DMS79 treated with DMSO at 0.1 percent for 48 hours (cell line): Measurements from ENCODE around the gene LRRC4C.

Source experiments
- DNase-seq: peaks from one replicate; lab custom pipeline; 2025; lab: John Stamatoyannopoulos, UW

Gene LRRC4C

GRCh38 chr11:41323446-41323845 lies 136.0 kb downstream of the LRRC4C start:
- DNase-seq: no peak

DNA sequence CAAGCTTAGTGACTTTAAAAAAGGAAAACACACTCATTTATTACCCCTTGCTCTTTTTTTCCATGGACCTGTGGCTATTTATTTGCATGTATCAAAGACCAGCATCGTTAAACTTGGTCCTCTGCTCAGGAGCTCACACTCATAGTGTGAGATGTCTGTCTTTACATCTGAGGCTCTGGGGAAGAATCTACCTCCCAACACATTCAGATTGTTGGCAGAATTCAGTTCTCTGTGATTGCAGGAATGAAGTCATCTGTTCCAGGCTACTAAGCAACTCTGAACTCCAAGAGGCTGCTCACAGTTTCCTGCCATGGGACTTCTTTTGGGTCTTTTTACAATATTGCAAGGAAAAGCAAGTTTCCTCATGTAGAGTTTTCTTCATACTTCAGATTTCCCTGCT lies 138.8 kb downstream of the LRRC4C start:
- DNase-seq: no peak

DNA sequence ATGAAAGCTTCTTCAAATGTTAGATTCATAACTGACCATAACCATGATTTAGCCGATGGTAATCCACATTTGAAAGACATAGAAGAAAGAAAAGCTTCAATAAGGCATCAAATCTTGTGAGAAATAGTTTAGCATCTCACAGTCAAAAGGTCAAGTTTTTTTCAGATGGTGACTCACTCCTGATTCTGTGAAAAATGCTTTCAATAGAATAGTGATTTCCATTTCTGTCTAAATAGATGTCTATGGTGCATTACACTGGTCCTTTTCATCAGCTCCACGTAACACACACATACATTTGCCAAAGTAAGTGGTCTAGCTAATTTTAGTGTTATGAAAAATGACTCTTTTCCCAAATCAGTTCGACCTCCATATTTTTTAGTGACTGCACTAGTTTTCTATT lies 139.2 kb downstream of the LRRC4C start:
- no peak for DNase-seq

DNA sequence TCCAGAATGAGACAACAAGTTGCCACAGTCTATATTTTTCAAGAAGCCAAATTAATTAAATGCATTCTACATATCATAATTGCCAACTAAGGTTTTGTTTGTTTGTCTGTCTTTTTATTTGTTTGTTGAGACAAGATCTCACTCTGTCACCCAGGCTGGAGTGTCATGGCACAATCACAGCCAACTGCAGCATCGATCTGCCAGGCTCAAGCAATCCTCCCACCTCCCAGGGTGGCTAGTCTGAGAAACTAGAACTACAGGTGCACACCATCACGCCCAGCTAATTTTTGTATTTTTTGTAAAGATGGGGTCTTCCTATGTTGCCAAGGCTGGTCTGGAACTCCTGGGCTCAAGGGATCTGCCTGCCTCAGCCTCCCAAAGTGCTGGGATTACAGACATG lies 140.0 kb downstream of the LRRC4C start:
- no peak for DNase-seq

- no peak for DNase-seq
Measured at GRCh38 chr11:41316751-41317150, 142.7 kb downstream of the LRRC4C start.

GRCh38 chr11:41313226-41313625 lies 146.2 kb downstream of the LRRC4C start:
- DNase-seq: no peak

DNA sequence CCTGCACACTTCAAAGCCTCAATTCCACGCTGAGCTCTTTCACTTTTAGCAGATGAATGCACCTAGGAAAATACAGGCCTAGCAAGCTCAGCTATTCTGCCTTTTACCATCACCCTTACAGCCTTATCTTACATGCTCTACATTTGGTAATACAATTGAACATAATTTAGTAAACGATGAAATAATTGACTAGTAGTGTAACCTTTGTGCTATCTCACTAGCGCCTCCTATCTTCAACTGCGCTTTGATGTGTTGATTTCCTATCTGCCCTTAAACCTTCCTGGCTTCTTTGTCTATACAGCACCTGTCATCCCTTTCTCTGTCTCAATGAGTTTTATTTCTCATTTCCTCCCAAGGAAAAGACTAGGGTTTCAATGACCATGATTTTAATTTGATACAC lies 149.7 kb downstream of the LRRC4C start:
- no peak for DNase-seq

DNA sequence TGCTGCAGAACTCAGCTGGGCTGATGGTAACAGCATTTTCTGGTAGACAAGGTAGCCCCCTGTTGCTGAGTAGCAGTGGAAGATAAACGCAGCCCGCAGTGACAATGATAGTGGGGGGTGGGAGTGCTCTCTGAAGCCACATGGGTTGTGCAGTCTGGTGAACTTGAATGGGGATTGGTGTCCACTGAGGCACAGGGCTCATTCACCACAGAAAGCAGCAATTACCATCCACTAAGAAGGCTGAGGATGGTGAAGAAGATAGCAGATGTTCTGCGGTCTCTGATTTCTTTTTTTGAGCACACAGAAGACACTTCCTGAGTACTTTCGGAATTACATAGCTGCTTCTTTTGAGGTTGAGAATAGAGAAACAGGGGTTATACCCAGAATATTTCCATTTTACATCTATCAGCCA lies 150.3 kb downstream of the LRRC4C start:
- DNase-seq: no peak

DNA sequence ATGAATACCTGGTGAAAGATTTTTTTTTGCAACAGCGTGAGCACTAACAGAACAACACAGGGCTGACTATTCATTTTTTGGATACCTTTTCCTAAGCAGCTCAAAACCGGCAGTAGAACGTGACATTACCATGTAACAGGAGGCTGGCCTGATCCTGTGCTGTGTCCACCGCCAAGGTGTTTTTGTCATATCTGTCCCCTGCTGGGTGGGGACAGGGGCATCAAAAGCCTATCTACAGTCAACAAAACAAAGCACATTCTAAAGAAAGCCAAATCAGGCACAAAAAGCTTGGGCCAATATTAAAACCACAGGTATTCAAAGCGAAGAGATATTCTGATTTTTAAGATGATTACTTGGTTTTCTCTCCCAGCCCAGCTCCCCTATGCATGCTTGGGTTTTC lies 151.2 kb downstream of the LRRC4C start:
- DNase-seq: no peak

GRCh38 chr11:41307296-41308080 lies 152.0 kb downstream of the LRRC4C start:
- no peak for DNase-seq

GRCh38 chr11:41306431-41306830 lies 153.0 kb downstream of the LRRC4C start:
- no peak for DNase-seq

GRCh38 chr11:41301023-41301422 lies 158.4 kb downstream of the LRRC4C start:
- no peak for DNase-seq

DNA sequence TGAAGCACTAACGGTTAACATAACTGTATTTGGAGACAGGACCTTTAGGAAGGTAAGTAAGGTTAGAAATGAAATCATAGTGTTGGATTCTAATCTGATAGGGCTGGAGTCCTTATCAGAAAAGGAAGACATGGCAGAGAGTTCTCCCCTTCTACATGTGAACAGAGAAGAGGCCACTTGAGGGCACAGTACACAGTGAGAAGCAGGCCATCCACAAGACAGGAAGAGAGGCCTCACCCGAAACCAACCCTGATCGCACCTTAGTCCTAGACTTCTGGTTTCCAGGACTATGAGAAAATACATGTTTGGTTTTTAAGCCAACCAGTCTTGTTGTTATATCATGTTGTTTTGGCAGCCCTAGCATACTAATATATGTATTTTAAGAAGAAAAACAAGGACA lies 170.0 kb downstream of the LRRC4C start:
- no peak for DNase-seq

GRCh38 chr11:41286751-41287150 lies 172.7 kb downstream of the LRRC4C start:
- no peak for DNase-seq

GRCh38 chr11:41284354-41284753 lies 175.1 kb downstream of the LRRC4C start:
- DNase-seq: no peak

DNA sequence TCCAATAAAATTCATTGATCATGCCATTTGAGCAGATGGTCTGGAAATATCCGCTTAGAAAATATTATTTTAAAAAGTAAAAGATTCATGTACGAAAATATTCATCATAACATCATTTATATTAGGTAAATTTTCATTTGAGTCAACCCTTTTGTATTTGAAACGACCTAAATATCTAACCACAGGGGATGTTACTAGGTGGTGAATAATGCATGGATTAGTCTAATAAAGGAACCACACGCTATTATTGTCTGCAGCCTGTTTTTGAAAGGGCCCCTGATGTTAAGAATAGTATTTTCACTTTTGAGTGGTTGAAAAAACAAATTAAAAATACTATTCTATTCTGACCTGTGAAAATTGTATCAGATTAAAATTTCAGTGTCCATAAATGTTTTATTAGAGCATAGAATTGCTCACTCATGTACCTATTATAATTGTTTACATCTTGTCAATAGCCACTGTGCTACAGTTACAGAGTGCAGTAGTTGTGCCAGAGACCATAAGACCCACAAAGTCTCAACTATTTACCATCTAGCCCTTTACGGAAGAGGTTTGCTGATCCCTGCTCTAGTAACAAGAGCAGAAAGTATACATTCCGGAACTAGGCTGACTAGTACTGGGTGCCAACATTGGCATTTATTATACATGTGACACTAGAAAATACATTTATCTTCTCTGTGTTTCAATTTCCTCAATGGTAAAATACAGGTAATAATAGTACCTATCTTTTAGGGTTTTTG lies 176.1 kb downstream of the LRRC4C start:
- no peak for DNase-seq

- DNase-seq: no peak
Measured at GRCh38 chr11:41282395-41282794, 177.1 kb downstream of the LRRC4C start.

DNA sequence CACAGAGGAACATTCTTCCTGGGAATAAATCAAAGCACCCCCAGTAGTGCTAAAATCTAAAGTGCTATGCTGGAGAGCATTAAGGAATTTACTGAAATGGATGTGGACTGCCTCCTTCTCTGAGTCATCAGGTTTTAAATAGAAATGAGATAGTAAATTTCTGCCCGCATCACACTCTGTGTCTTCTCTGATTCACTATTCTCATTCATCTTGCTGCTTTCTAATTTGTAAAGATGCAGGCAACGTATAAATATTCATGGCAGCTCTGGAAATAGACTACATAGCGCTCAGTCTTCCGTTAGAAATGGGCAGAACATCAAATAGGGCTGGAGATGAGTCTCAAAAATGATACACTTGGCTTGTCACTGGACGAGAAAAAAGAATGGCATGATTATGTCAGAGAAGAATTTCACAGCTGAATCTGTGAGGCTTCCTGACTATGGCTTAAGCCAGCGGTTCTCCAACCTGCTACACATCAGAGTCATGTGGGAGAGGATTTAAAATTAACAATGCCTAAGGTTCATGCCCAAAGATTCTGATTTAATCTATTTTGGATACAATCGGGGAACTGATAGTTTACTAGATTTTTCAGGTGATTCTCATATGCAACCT lies 178.2 kb downstream of the LRRC4C start:
- no peak for DNase-seq

DNA sequence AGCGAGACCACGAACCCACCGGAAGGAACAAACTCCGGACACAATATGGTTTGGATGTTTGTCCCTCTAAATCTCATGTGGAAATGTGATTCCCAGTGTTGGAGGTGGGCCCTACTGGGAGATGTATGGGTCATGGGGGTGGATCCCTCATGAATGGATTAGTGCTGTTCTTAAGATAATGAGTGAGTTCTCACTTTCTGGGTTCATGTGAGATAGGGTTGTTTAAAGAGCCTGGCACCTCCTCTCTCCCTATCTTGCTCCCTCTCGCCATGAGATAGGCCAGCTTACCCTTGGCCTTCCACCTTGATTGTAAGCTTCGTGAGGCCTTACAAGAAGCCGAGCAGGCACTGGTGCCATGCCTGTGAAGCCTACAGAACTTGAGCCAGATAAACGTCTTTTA lies 184.6 kb downstream of the LRRC4C start:
- DNase-seq: no peak

GRCh38 chr11:41273908-41274307 lies 185.5 kb downstream of the LRRC4C start:
- DNase-seq: no peak

GRCh38 chr11:41267451-41267850 lies 192.0 kb downstream of the LRRC4C start:
- DNase-seq: no peak

- no peak for DNase-seq
Measured at GRCh38 chr11:41256041-41256440, 203.4 kb downstream of the LRRC4C start.

GRCh38 chr11:41254966-41255365 lies 204.5 kb downstream of the LRRC4C start:
- no peak for DNase-seq
